ENCODE data around the gene BLOC1S5. TPM values are rescaled to one million over a fixed set of nuclear protein-coding genes. Genes with fewer than 3 reads are reported as not detected.

BLOC1S5 gene
- total and polyA plus RNA-seq, 2 donors from 2014 or later = 20.2 to 27.6 TPM

- no peaks in the 10 kb centered on the region for H3K27me3 ChIP-seq (ENCODE audit: control insufficient read depth, insufficient read depth, low read length)
- H3K36me3 ChIP-seq (ENCODE audit: control insufficient read depth in 2 of 3, insufficient read depth in 3 of 3, low read length in 3 of 3) = peaks cover 3 to 14% (median 4%) of the 10 kb centered on the region in 3 donors
- DNase-seq = peak in 2 of 5 donors; percentile 33 to 34
- intact Hi-C loops (cut with DNase I) = no loop called here
- H3K27ac ChIP-seq (ENCODE audit: low read depth in 2 of 2, low read length in 2 of 2) = no peak overlapping the region
- H3K9ac ChIP-seq (ENCODE audit: low read length in 3 of 3) = no peak overlapping the region
- FAIRE-seq = peak; percentile 62
- no peaks in the 10 kb centered on the region for H3K9me3 ChIP-seq (ENCODE audit: control insufficient read depth in 2 of 3, insufficient read depth in 1 of 3, low read length in 3 of 3)
- TF ChIP-seq CTCF (IDR thresholded peaks at IDR 0.05; ENCODE audit: borderline replicate concordance, extremely low read depth, insufficient read depth) = no peak
- no peak overlapping the region for H3K4me3 ChIP-seq (ENCODE audit: low read length in 3 of 3)
- no peaks in the 10 kb centered on the region for H3K4me1 ChIP-seq (ENCODE audit: control insufficient read depth in 2 of 3, insufficient read depth in 2 of 3, low read depth in 1 of 3, low read length in 3 of 3)
Observed at GRCh38 chr6:8059129-8059528, 5.1 kb downstream of the BLOC1S5 start.

DNA sequence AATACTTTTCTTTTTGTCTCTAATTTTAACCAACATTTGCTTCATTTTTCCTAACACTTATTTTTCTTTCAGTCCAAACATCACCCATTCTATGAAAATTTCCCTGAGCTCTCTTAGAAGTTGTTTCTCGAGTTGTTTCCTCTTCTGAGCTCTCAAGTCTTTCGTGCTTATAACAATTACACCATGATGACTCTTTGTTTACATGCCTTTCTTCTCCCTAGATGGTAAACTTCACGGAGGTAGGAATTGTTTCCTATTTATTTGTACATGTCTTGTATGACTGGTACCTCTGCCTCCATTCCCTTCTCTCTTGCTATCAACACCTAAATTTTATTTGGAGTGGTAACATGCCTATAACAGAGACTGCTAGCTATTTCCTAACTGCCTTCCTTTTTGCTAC lies 6.4 kb downstream of the BLOC1S5 start:
- Histone ChIP-seq H3K36me3 (ENCODE audit: control insufficient read depth in 2 of 3, insufficient read depth in 3 of 3, low read length in 3 of 3) (peaks cover 3 to 14% (median 4%) of the 10 kb centered on the region in 3 donors), H3K4me1 (ENCODE audit: control insufficient read depth in 2 of 3, insufficient read depth in 2 of 3, low read depth in 1 of 3, low read length in 3 of 3) (no peaks in the 10 kb centered on the region), H3K4me3 (ENCODE audit: low read length in 3 of 3) (no peak overlapping the region), H3K9me3 (ENCODE audit: control insufficient read depth in 2 of 3, insufficient read depth in 1 of 3, low read length in 3 of 3) (no peaks in the 10 kb centered on the region), H3K9ac (ENCODE audit: low read length in 3 of 3) (no peak overlapping the region), H3K27me3 (ENCODE audit: control insufficient read depth, insufficient read depth, low read length) (no peaks in the 10 kb centered on the region), H3K27ac (ENCODE audit: low read depth in 2 of 2, low read length in 2 of 2) (no peak overlapping the region)
- TF ChIP-seq CTCF (IDR thresholded peaks at IDR 0.05; ENCODE audit: borderline replicate concordance, extremely low read depth, insufficient read depth) = no peak
- intact Hi-C loops (cut with DNase I) = no loop called here
- DNase-seq (no peak), FAIRE-seq (no peak)

- Histone ChIP-seq H3K36me3 (ENCODE audit: control insufficient read depth in 2 of 3, insufficient read depth in 3 of 3, low read length in 3 of 3) (peaks cover 3 to 14% (median 4%) of the 10 kb centered on the region in 3 donors), H3K9ac (ENCODE audit: low read length in 3 of 3) (no peak overlapping the region), H3K4me3 (ENCODE audit: low read length in 3 of 3) (no peak overlapping the region), H3K9me3 (ENCODE audit: control insufficient read depth in 2 of 3, insufficient read depth in 1 of 3, low read length in 3 of 3) (no peaks in the 10 kb centered on the region), H3K4me1 (ENCODE audit: control insufficient read depth in 2 of 3, insufficient read depth in 2 of 3, low read depth in 1 of 3, low read length in 3 of 3) (no peaks in the 10 kb centered on the region), H3K27ac (ENCODE audit: low read depth in 2 of 2, low read length in 2 of 2) (no peak overlapping the region), H3K27me3 (ENCODE audit: control insufficient read depth, insufficient read depth, low read length) (no peaks in the 10 kb centered on the region)
- intact Hi-C loops (cut with DNase I) = no loop called here
- FAIRE-seq (no peak), DNase-seq (no peak)
- no peak for TF ChIP-seq CTCF (IDR thresholded peaks at IDR 0.05; ENCODE audit: borderline replicate concordance, extremely low read depth, insufficient read depth)
Observed at GRCh38 chr6:8057263-8057662, 6.9 kb downstream of the BLOC1S5 start.

GRCh38 chr6:8054276-8054675 lies 9.9 kb downstream of the BLOC1S5 start:
- Histone ChIP-seq H3K4me3 (ENCODE audit: low read length in 3 of 3) (no peak overlapping the region), H3K4me1 (ENCODE audit: control insufficient read depth in 2 of 3, insufficient read depth in 2 of 3, low read depth in 1 of 3, low read length in 3 of 3) (no peaks in the 10 kb centered on the region), H3K9me3 (ENCODE audit: control insufficient read depth in 2 of 3, insufficient read depth in 1 of 3, low read length in 3 of 3) (no peaks in the 10 kb centered on the region), H3K9ac (ENCODE audit: low read length in 3 of 3) (no peak overlapping the region), H3K27ac (ENCODE audit: low read depth in 2 of 2, low read length in 2 of 2) (no peak overlapping the region), H3K27me3 (ENCODE audit: control insufficient read depth, insufficient read depth, low read length) (no peaks in the 10 kb centered on the region), H3K36me3 (ENCODE audit: control insufficient read depth in 2 of 3, insufficient read depth in 3 of 3, low read length in 3 of 3) (peaks cover 0 to 6% (median 3%) of the 10 kb centered on the region in 3 donors)
- intact Hi-C loops (cut with DNase I) = no loop called here
- FAIRE-seq (no peak), DNase-seq (no peak)
- TF ChIP-seq CTCF (IDR thresholded peaks at IDR 0.05; ENCODE audit: borderline replicate concordance, extremely low read depth, insufficient read depth) = no peak

Measured in kidney (tissue), 14 donors.